Kasumi-1 (cell line): ENCODE results near the gene WDR7.
A peak's percentile ranks its signal among the peaks of the same experiment; 100 is the strongest.

Experiments used
- DNase-seq, 2 experiments: peaks; one replicate each; lab custom pipeline; 2025; lab: John Stamatoyannopoulos, UW

WDR7 gene

GRCh38 chr18:56937874-56938430, 286.8 kb downstream of the WDR7 start:
- no peak for DNase-seq

DNA sequence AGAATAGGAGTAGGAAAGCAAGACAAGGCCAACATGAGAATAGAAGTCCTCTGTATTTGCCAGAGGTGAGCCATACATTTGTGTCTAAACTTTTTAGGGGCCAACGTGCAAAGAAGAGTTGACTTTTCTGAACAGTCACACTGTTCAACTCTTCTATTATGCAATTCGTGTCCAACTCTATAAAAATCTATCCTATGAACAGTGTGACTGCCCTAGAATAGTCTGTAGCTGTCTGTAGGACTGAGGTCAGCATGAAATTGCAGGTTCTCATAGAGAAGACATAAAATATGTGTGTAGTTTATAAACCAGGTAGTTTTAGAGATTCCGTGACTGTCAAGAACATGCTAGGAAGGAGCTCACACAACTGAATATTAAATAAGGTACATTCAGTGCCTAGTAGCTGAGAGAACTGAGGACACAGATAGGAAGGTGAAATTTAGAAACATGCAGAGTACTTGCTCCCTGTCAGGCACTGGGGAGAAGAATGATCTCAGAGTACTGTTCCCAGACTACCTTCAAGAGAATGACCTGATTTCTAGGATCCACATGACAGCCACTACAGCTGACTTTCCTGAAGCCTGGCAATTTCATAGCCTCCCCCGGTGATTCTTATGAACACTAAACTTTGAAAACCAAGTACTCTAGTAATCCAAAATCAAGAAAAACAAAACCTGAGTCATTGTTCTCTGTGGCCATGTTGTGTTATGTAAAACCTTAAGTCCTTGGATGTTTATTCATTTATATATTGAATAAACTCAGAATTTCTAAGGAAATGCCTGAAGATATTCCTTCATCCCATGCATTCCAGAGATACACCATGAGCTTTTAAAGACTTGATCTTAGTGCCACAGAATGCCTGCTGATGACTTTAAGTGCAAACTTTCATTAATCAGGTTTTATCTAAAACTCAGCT, 294.3 kb downstream of the WDR7 start:
- DNase-seq, result no peak

DNA sequence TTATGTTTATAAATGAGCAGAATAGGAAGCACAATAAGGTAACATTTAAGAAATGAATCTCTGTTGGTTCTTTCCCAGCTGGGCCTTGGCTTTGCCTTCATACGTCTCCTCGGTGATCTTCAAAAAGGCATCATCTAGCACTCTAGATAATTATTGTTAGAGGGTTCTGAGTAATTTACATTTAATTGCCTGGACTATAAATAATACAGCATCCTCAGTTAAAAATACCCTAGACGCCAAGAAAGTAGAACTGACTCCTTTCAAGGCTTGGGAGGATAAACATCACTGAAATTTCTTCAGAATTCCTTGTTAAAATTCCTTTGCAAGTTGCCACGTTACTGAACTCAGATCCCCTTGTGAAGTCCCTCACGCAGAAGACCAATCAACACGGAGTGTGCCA, 296.1 kb downstream of the WDR7 start:
- no peak for DNase-seq

DNA sequence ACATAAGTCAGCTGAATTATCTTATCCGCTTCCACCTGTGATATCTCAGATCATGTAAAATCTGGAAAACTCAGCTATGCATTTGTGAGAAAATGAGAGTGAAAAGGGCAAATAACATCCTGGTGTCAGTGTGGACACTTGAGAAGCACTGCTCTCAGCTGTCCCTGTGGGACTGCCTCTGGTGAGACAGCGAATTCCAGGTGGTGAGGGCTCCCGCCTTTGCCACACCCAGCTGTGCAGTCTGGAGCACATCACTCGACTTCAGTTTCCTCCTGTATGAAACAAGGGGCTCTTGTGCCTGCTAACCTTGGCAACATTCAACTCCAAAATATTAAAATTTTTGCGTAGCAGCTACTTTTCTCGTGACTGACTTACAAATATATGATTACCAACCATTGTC, 300.9 kb downstream of the WDR7 start:
- DNase-seq, result no peak

GRCh38 chr18:56953428-56954198, 302.5 kb downstream of the WDR7 start:
- no peak for DNase-seq

DNA sequence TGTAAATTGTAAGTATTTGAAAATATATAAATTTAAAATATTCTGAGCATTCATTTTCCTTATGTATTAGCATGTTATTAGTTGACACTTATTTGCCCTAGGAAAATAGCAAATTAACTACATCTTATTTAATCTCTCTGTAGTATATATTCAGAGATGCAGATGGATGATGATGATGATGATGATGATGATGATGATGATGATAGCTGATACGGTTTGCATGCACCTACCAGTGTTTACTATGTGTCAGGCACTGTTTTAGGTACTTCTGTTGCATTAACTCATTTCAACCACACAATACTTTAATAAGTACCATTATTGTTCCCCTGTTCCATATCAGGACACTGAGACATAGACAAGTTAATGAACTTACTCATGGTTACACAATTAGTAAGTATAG, 304.3 kb downstream of the WDR7 start:
- no peak for DNase-seq

DNA sequence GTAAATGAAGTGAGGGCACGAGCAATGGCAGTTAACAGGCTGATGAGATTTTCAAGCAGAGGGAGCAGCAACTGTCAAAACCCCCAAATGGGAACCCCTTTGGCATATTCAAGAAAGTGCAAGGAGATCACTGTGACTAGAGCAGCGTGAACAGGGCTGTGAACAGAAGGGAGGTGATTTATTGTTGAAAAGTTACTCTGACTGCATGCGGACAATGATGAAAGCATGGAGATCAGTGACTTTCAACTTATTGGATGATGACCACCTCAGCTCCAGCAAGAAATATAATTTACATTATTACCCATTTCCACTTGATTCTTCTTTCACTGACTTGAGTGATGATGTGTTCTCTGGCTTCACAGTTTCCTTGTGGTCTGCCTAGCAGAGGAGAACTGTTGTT, 308.0 kb downstream of the WDR7 start:
- DNase-seq, result peak in 1 of 2 experiments; percentile 1

GRCh38 chr18:56962322-56962721, 311.2 kb downstream of the WDR7 start:
- no peak for DNase-seq

DNA sequence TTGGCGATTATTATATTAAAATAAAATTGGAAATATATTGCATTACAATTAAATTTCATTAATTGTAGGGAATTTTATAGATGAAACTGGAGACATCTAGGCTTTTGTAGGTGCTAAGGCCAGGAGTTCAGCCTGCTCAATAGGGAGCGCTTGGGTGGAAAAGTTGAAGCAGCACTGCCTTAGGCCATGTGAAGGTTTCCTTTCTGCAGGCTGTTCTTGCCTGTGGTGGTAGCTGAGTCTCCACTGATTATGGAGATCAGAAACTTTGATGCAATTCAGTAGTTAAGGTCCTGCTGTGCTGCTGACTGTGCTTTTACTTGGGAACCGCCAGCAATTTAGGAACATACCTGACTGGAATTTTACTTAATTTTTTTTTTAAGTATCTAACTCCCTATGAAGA, 315.9 kb downstream of the WDR7 start:
- no peak for DNase-seq

DNA sequence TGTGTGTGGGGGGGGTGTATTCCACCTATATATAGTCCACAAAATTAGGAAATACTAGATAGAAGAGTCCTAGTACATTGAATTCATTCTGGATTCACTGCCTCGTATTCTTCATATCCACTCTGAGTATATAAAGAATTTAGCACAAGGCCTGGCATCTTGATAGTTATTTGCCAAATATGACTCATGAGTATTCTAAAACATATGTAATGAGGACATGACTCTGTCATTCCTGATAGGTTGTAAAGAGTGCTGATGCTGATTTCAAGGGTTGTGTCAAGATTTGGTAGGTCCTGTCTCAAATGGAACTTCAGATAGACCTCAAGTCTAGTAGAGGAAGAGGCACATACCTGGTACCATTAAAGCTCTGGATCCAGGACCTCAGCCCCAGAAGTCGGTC, 322.3 kb downstream of the WDR7 start:
- no peak for DNase-seq

GRCh38 chr18:56974141-56974540, 323.0 kb downstream of the WDR7 start:
- DNase-seq, result no peak

GRCh38 chr18:56975276-56975675, 324.1 kb downstream of the WDR7 start:
- no peak for DNase-seq

- DNase-seq, result no peak
These were observed 326.1 kb downstream of the WDR7 start for GRCh38 chr18:56977309-56977708.

DNA sequence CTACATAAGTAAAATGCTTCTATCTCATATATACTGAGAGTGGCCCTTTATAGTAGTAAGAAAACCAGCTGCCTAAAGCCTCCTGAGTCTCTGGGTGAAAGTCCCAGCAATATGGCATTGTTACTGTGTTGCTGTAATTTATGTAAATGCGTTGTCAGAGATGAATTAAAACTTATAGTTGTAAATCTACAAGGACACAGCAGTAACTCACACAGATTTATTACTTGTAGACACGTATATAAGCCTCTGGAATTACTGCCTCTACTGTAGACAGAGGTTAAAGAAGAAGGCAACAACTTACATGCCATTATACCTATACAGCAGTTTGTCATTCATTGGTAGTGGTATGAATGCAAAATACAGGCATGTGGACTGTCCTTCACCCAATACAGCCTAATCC, 326.6 kb downstream of the WDR7 start:
- DNase-seq, result no peak

DNA sequence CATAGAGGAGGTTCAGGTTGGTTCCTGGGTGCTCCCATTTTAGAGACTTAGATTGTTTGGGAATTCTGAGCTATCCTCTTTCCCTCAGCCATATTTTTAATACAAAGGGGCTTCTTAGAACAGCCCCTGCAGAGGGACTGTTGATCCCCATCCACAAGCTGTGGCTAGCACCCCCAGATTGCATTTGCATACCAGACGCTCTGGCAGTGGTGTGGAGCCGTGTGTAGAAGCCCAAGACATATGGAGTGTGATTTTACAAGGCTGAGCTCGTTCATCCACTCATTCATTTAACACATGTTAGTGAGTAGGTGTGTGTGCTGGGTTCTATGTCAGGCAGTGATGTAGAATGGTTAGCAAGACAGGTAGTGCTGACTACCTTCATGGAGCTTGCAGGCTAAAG, 329.0 kb downstream of the WDR7 start:
- no peak for DNase-seq

GRCh38 chr18:56982766-56983165, 331.6 kb downstream of the WDR7 start:
- peak; percentile 59 to 72 for DNase-seq

DNA sequence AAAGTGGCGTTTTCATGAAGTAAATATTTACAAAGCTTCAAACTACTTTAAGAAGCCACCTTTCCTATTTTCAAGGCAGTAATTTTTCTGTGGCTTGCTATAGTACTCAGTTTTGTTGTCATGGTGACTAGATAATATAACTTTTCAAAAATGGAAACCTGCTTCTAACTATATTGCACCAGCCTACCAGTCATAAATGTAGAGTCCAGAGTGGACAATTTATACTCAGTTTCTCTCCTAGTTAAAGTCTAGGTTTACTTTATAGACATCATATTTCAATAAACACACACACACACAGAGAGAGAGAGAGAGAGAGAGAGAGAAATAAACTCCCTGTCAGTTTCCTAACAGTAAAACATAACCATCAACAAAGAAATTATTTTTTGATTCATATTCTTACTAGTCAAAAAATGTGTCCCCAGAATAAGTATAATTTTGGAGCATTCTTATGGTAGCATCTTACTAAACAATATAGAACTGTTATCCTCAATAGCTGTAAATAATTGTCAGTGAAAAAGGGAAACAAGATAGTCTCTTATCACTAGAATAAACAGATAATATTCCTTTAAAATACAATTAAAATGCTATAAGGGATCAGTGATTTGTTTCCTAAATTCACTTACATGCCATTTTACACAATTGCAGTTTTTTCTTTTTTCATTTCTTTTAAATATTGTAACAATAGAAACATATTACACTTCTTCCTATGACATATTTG, 332.3 kb downstream of the WDR7 start:
- DNase-seq, result no peak

DNA sequence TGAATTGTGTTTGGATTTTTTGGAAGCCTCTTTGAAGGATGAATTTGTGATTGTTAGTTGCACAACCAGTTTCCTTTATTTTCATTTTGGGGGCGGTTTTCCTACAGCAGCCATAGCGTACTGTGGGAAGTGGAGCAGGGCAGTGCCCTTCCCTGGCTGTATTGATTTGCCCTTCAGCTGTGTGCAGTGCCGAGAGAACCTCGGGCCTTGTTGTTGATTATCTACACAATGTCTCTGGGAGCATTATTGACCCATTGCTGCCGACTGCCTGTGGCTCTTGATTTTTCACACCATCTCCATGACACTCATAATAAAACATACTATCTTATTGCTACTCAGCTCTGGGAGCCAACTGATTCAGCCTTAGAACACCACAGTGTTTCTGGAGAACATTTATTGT, 333.6 kb downstream of the WDR7 start:
- DNase-seq, result no peak

DNA sequence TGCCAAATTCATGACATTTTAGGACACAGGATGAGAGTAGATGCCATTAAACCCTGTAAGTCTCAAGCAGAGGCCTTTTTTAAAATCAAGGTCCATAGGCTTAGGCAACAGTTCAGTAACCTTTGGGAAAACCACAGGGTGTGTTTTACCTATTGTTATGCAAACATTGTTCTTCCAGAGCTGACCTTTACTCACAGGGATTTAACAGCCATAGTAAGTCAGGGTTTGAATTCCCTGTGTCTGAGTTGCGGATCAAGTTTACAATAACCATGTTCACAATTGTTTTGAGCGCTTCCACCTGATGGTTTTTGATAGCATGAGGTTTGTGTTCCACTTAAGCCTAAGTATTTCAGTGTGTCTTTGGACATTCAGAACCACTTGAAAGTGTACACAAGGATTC, 335.7 kb downstream of the WDR7 start:
- no peak for DNase-seq

GRCh38 chr18:56987236-56987635, 336.1 kb downstream of the WDR7 start:
- DNase-seq, result no peak

DNA sequence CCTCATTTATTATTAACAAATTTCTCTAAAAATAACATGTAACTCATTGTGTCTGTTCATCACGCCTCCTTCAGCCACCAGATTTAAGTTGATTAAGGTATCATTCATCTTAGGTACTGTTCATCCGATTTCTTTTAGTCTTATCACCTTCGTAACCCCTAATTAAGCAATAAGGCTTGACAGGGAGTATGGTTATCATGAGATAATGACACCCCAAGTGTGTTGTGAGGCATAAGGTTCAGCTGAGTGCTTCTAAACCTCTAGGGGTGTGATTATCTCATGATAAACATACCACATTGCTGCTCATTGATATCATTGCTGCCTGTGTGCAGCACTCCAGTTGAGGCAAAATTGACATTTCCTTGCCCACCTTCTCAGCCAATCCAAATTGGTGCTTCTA, 336.9 kb downstream of the WDR7 start:
- DNase-seq, result no peak

GRCh38 chr18:56990678-56991077, 339.5 kb downstream of the WDR7 start:
- DNase-seq, result no peak
